Right lobe of liver (tissue), 4 donors: ENCODE data around the gene CWC27.

Source experiments
- POLR2A ChIP-seq: fragments of 450-650 bp; IDR thresholded peaks from one replicate; pipeline ENCODE4 v1.6.1; 2017; ENCODE audit warnings: antibody characterized with exemption, mild to moderate bottlenecking
- TF ChIP-seq, protein P1 (sequence below), 4 donors: fragments of 200-600 bp in 3 of 4; fragments of 450-650 bp in 1 of 4; IDR thresholded peaks; one replicate each; pipeline versions ENCODE4 v1.5.1 to v1.8.0; 2016 to 2022; ENCODE audit warnings: antibody characterized with exemption in 4 of 4, mild to moderate bottlenecking in 2 of 4
- donor health status: DM: no; HTN: no; CAD: no.
- donor health status: DM: no; HTN: no; CAD: no.
- donor health status: DM: no; HTN: yes; CAD: no.

DNA sequence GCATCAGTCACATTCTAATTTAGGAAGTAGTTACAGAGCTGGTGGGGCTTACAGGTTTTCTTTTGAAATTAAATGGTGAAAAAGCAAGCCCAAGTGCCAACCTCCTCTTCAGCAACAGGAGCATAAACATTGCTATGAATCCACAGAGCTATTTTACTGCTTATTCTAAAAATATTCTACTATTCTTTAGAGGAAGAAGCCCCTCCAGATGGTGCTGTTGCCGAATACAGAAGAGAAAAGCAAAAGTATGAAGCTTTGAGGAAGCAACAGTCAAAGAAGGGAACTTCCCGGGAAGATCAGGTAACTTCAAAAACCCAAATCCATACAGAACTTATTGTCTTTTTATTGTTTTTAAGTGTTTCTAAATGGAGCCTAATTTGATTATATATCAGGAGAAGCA lies 202.8 kb downstream of the CWC27 start:
- TF ChIP-seq, protein P1, sequence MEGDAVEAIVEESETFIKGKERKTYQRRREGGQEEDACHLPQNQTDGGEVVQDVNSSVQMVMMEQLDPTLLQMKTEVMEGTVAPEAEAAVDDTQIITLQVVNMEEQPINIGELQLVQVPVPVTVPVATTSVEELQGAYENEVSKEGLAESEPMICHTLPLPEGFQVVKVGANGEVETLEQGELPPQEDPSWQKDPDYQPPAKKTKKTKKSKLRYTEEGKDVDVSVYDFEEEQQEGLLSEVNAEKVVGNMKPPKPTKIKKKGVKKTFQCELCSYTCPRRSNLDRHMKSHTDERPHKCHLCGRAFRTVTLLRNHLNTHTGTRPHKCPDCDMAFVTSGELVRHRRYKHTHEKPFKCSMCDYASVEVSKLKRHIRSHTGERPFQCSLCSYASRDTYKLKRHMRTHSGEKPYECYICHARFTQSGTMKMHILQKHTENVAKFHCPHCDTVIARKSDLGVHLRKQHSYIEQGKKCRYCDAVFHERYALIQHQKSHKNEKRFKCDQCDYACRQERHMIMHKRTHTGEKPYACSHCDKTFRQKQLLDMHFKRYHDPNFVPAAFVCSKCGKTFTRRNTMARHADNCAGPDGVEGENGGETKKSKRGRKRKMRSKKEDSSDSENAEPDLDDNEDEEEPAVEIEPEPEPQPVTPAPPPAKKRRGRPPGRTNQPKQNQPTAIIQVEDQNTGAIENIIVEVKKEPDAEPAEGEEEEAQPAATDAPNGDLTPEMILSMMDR (IDR thresholded peaks at IDR 0.05), result no peak
- TF ChIP-seq POLR2A, result no peak
